ENCODE measurements around the gene FKRP. TPM values are rescaled to one million over a fixed set of nuclear protein-coding genes. Genes with fewer than 3 reads are reported as not detected.

FKRP gene, protein sequence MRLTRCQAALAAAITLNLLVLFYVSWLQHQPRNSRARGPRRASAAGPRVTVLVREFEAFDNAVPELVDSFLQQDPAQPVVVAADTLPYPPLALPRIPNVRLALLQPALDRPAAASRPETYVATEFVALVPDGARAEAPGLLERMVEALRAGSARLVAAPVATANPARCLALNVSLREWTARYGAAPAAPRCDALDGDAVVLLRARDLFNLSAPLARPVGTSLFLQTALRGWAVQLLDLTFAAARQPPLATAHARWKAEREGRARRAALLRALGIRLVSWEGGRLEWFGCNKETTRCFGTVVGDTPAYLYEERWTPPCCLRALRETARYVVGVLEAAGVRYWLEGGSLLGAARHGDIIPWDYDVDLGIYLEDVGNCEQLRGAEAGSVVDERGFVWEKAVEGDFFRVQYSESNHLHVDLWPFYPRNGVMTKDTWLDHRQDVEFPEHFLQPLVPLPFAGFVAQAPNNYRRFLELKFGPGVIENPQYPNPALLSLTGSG
- total RNA-seq (10 to 100 TPM in 4 of 5 donors, 1 to 10 TPM in 1; 8.8 to 76.3 (median 15.2) TPM), polyA plus RNA-seq (1 to 10 TPM; 6.0 to 7.5 (median 6.5) TPM)
- long read RNA-seq, donor 1, partial matches to known transcripts, result 5 of 6 reads
- long read RNA-seq, donor 1, other reads (novel, unspliced or antisense), result 0 of 6 reads
- long read RNA-seq, donor 2, partial matches to known transcripts, result 12 of 31 reads
- long read RNA-seq, donor 2, other reads (novel, unspliced or antisense), result 16 of 31 reads
- long read RNA-seq, donor 3, result 0 reads
- long read RNA-seq, donor 4, result 0 reads
- long read RNA-seq, donor 5, partial matches to known transcripts, result 0 of 1 reads
- long read RNA-seq, donor 5, other reads (novel, unspliced or antisense), result 0 of 1 reads
- long read RNA-seq, donor 6, partial matches to known transcripts, result 39 of 97 reads
- long read RNA-seq, donor 6, other reads (novel, unspliced or antisense), result 54 of 97 reads
- long read RNA-seq, donor 7, partial matches to known transcripts, result 0 of 18 reads
- long read RNA-seq, donor 7, other reads (novel, unspliced or antisense), result 17 of 18 reads
- long read RNA-seq, donor 8, partial matches to known transcripts, result 0 of 5 reads
- long read RNA-seq, donor 8, other reads (novel, unspliced or antisense), result 0 of 5 reads
- long read RNA-seq, donor 9, partial matches to known transcripts, result 5 of 16 reads
- long read RNA-seq, donor 9, other reads (novel, unspliced or antisense), result 9 of 16 reads
- long read RNA-seq, donor 10, result 0 reads

DNA sequence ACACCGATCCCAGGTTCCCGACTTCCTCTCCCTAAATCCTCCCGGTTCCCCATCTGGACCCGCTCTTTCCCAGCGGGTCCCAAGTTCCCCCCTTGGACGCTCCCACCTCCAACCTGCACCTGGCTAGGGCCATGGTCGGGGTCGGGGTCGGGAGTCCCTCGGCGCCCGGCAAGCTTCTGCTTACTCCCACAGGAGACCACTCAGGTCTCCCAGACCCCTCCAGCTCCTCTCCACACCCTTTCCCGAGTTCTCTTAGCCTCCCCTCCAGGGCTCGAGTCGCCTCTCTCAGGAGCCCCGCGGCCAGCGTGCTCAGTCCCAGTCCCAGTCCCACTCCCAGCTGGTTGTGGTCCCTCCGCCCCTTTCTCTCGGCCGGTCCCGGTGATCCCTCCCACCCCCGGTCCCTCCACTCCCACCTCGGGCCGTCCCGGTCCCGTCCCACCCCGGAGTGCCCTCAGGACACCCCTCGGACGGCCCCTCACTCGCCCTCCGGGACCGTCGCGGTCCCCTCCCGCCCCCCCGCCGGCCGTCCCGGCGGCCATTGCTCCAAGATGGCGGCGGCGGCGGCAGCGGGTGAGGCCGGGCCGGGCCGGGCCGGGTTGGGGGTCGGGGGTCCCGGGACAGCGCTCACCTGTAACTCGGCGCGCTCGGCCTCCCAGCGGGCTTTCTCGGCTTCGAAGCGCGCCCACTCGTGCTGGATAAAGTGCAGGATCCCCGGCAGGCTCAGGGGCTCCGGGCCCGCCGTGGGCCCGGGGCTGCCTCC, at the start of gene FKRP:
Gene FKRP (plus strand): TSS at position 537 of the 760 bp plus-strand sequence. CDS start 9,394 bp downstream, outside the sequence.
- WGBS, 5 donors, result 0 to 3% (median 1%) methylated on average over 25 to 67 of the region's 68 CpGs
- Histone ChIP-seq H3K27ac (peak within 1 kb of the TSS; percentile 87 to 95 (median 89)), H3K9me3 (no peaks in the 10 kb centered on the region), H3K4me3 (peak within 1 kb of the TSS; percentile 95 to 99 (median 98)), H3K27me3 (no peaks in the 10 kb centered on the region), H3K36me3 (peaks cover 3 to 40% (median 20%) of the 10 kb centered on the region in 4 donors), H3K4me1 (peaks cover 38 to 74% (median 56%) of the 10 kb centered on the region in 4 donors)
- TF ChIP-seq POLR2AphosphoS5 (IDR thresholded peaks at IDR 0.05), result no peak
- TF ChIP-seq POLR2A (IDR thresholded peaks at IDR 0.05), result no peak
- intact Hi-C loops (cut with DNase I; ENCODE audit: low total_unique reads), result no loop called here
- peak; percentile 32 to 66 for DNase-seq

DNA sequence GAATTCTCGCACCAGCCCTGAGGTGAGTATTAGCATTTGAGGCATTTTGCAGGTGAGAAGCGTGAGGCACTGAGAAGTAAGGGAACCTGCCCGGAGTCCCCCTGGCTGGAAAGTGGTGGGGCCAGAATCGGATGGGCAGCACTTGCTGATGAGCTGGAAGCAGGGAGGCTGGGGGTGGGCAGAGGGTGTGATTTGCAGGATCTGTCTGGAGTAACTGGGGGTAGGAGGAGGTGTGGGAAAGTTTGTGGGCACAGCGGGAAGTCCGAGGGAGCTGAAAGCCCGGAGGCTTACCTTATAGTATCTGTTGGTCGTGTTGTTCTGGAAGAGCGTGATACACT, 49.0 kb upstream of the FKRP start:
- intact Hi-C loops (cut with DNase I; ENCODE audit: low total_unique reads), result no loop called here
- Histone ChIP-seq H3K9me3 (no peaks in the 10 kb centered on the region), H3K4me1 (peaks cover 8 to 17% (median 16%) of the 10 kb centered on the region in 4 donors), H3K27ac (peak overlapping the region in 4 of 5 donors; percentile 29 to 57 (median 49)), H3K4me3 (peak overlapping the region in 3 of 4 donors; percentile 23 to 32 (median 29)), H3K36me3 (peaks cover 86 to 98% (median 93%) of the 10 kb centered on the region in 4 donors), H3K27me3 (no peaks in the 10 kb centered on the region)
- no peak for TF ChIP-seq EP300 (IDR thresholded peaks at IDR 0.05)
- TF ChIP-seq, protein P1, sequence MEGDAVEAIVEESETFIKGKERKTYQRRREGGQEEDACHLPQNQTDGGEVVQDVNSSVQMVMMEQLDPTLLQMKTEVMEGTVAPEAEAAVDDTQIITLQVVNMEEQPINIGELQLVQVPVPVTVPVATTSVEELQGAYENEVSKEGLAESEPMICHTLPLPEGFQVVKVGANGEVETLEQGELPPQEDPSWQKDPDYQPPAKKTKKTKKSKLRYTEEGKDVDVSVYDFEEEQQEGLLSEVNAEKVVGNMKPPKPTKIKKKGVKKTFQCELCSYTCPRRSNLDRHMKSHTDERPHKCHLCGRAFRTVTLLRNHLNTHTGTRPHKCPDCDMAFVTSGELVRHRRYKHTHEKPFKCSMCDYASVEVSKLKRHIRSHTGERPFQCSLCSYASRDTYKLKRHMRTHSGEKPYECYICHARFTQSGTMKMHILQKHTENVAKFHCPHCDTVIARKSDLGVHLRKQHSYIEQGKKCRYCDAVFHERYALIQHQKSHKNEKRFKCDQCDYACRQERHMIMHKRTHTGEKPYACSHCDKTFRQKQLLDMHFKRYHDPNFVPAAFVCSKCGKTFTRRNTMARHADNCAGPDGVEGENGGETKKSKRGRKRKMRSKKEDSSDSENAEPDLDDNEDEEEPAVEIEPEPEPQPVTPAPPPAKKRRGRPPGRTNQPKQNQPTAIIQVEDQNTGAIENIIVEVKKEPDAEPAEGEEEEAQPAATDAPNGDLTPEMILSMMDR (IDR thresholded peaks at IDR 0.05), result no peak
- no peak for TF ChIP-seq POLR2AphosphoS5 (IDR thresholded peaks at IDR 0.05)
- no peak for TF ChIP-seq POLR2A (IDR thresholded peaks at IDR 0.05)
- WGBS, 5 donors, result 63 to 76% (median 70%) methylated on average over 9 of the region's 9 CpGs
- DNase-seq, result no peak

DNA sequence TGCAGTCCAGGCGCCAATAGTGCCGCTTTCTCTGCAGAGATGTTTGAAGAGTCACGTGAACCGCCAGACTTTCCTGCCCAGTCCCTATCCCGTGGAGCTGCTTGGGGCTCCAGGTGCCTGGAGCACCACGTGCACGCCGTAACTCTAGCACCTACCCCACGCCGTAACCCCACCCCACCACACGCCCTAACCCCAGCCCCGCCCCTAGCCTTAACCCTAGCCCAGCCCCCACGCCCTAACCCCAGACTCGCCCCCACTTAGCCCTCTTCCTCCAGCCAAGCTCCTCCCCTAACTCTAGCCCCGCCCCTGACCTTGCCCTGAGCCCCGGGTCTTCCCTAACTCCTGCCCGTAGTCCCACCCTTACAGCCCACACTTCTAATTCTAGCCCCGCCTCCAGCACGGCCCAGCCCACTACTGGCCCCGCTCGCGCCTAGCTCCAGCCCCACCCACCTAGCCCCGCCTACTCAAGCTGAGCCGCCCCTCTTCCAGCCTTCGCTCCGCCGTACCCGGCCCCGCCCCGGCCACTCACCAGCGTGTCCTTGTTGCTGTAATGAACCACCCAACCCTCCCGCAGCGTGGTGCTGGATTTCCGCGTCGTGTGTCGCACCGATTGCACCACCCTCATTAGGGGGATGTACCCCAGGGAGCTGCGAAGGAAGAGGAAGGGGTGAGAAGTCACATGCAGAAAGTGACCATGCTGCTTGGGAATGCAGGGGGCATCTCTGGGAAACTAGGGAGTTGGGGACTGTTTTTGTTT, 48.5 kb upstream of the FKRP start:
- peak overlapping the region in 4 of 5 donors; percentile 29 to 57 (median 49) for H3K27ac ChIP-seq
- DNase-seq, result peak; percentile 94 to 97
- intact Hi-C loops (cut with DNase I; ENCODE audit: low total_unique reads), result no loop called here
- TF ChIP-seq POLR2A (IDR thresholded peaks at IDR 0.05) (no peak), POLR2AphosphoS5 (IDR thresholded peaks at IDR 0.05) (peak in 1 of 3 donors; percentile 57)
- H3K27me3 ChIP-seq, result no peaks in the 10 kb centered on the region
- peak overlapping the region; percentile 23 to 32 (median 30) for H3K4me3 ChIP-seq
- 15 to 34% (median 21%) methylated on average over 37 to 39 of the region's 39 CpGs for WGBS, 5 donors
- H3K9me3 ChIP-seq, result no peaks in the 10 kb centered on the region
- H3K4me1 ChIP-seq, result peaks cover 8 to 17% (median 16%) of the 10 kb centered on the region in 4 donors
- H3K36me3 ChIP-seq, result peaks cover 82 to 98% (median 93%) of the 10 kb centered on the region in 4 donors

DNA sequence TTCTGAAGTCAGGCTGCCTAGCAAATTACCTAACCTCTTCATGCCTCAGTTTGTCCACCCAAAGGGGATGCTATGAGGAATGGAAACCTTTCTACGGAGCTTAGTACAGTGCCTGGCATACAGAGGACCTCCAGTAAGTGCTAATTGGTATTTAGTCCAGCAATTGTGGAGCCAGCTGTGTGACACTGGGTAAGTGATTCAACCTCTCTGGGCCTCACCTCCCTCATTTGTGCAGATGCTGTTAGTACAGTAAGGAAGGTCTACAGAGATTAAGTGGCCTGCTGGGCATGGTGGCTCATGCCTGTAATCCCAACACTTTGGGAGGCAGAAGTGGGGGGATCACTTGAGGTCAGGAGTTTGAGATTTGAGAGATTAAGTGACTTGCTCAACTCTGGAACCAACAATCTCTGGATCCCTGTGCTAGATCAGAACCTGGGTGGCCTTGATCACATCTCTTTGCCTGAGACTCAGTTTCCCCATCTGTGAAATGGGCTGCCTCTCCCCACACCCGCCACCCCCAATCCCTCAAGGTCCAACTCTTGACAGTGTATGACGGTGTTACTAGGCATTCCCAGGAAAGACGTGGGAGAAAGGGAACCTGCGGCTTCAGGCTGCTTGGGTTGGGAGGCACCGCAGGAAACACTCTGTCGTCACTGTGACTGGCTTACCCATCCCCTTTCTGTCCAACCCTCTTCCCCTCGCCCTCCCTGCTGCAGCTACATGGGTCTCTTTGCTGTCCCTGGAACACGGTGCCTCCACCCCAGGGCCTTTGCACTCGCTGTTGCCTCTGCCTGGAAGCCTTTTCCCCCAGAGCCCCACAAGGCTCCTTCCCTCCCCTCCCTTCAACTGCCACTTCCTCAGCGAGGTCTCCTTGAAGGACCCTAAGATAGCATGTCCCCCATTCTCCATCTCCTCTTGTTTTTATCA, 47.2 kb upstream of the FKRP start:
- peaks cover 81 to 98% (median 93%) of the 10 kb centered on the region in 4 donors for H3K36me3 ChIP-seq

More for the DNA sequence above, 47.2 kb upstream of the FKRP start:
- Histone ChIP-seq H3K9me3 (no peaks in the 10 kb centered on the region), H3K4me1 (peaks cover 8 to 17% (median 16%) of the 10 kb centered on the region in 4 donors), H3K27ac (peak overlapping the region in 1 of 5 donors; percentile 46), H3K4me3 (no peak overlapping the region), H3K27me3 (no peaks in the 10 kb centered on the region)
- TF ChIP-seq EP300 (IDR thresholded peaks at IDR 0.05) (no peak), POLR2AphosphoS5 (IDR thresholded peaks at IDR 0.05) (no peak), POLR2A (IDR thresholded peaks at IDR 0.05) (no peak)
- TF ChIP-seq, protein P1 (IDR thresholded peaks at IDR 0.05), result no peak
- 94 to 99% (median 97%) methylated on average over 11 of the region's 11 CpGs for WGBS, 5 donors
- intact Hi-C loops (cut with DNase I; ENCODE audit: low total_unique reads), result no loop called here
- DNase-seq, result no peak

Measured in stomach (tissue), 19 donors.